MM.1S (cell line): ENCODE results near the gene ENOX1.

ENCODE experiments used
- EZH2 ChIP-seq: fragments of 300-600 bp; sonication (generic); optimal IDR thresholded peaks from 2 replicates; pipeline ENCODE3; 2017; ENCODE audit warnings: low read depth, mild to moderate bottlenecking, antibody characterized with exemption, low read length, mixed read lengths
- TF ChIP-seq, protein P1 (sequence below): fragments of 300-600 bp; sonication (generic); IDR thresholded peaks from 2 replicates; pipeline ENCODE4 v1.5.1; 2016; ENCODE audit warnings: antibody characterized with exemption, low read length, mixed read lengths

DNA sequence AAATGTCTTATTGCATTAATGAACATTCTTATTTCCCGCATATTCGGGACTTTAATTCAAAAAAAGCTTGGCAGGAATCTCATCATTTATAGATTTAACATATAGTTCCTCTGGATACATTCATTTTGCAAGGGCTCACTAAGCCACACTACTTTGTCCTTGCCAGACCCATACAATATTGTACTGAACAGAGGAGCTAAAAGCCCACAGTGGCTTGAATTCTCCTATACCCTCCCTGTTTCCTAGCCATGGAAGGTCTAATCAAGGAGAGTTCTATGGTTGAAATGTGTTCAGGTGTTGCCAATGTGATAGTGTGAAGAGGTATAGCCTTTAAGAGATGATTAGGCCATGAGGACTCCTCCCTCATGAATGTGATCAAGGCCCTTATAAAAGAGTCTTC lies 298.9 kb downstream of the ENOX1 start:
- TF ChIP-seq, protein P1, sequence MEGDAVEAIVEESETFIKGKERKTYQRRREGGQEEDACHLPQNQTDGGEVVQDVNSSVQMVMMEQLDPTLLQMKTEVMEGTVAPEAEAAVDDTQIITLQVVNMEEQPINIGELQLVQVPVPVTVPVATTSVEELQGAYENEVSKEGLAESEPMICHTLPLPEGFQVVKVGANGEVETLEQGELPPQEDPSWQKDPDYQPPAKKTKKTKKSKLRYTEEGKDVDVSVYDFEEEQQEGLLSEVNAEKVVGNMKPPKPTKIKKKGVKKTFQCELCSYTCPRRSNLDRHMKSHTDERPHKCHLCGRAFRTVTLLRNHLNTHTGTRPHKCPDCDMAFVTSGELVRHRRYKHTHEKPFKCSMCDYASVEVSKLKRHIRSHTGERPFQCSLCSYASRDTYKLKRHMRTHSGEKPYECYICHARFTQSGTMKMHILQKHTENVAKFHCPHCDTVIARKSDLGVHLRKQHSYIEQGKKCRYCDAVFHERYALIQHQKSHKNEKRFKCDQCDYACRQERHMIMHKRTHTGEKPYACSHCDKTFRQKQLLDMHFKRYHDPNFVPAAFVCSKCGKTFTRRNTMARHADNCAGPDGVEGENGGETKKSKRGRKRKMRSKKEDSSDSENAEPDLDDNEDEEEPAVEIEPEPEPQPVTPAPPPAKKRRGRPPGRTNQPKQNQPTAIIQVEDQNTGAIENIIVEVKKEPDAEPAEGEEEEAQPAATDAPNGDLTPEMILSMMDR = no peak
- TF ChIP-seq EZH2 = no peak
